K562 (cell line): Measurements from ENCODE around the gene SLC24A4. TPM values are rescaled to one million over a fixed set of nuclear protein-coding genes. Genes with fewer than 3 reads are reported as not detected.

ENCODE experiments used
- ATAC-seq: fragments of 200-7000 bp; cut with Tn5 transposase; 3 replicates; pipeline ENCODE4 v1.9.1; 2020; ENCODE audit warnings: moderate library complexity
- BruUV-seq: library from RNA; stranded (reverse); fragments of 400-500 nt; replicated peaks from 2 replicates; lab custom pipeline; 2021; lab: Mats Ljungman, UMichigan
- CTCF ChIA-PET: fragments of 300-600 bp; formaldehyde crosslinking; extraction: SDS; loops from one replicate; lab custom pipeline; 2021; ENCODE audit warnings: low intra/inter-chr PET ratio; lab: Yijun Ruan, JAX
- POLR2A ChIA-PET: fragments of 300-600, 350-650 bp; sonication (Branson Sonifier 250); formaldehyde crosslinking; extraction: SDS; loops from one replicate; lab custom pipeline; 2021; ENCODE audit warnings: antibody characterized with exemption, inconsistent platforms; lab: Yijun Ruan, JAX
- DNase-seq, 4 experiments: peaks; one replicate each; pipeline versions ENCODE4 v3.0.0 to v3.0.0-alpha.2; 2011 to 2018; ENCODE audit warnings: low spot score in 3 of 4, mixed read lengths in 3 of 4; ENCODE audit errors: extremely low read depth in 1 of 4
- FAIRE-seq: peaks from 2 replicates; lab custom pipeline; 2011; peaks lifted over from hg19 to GRCh38; lab: Jason Lieb, UNC
- H2AFZ ChIP-seq: 2 replicates; pipeline ENCODE4 v1.6.0; 2011; ENCODE audit warnings: low read depth, low read length, control low read depth, inconsistent platforms
- H3K27ac ChIP-seq: fragments of 200-600 bp; 3 replicates; pipeline ENCODE4 v1.8.0; 2011; ENCODE audit warnings: low read depth, mild to moderate bottlenecking, control low read depth, inconsistent platforms, low read length, moderate library complexity, mixed read lengths; ENCODE audit errors: extremely low read depth
- H3K27me3 ChIP-seq, 2 experiments: fragments of 300-600 bp in 1 of 2; 2 replicates in 1 of 2; 3 replicates in 1 of 2; pipeline versions ENCODE4 v1.6.0 to v1.8.0; 2011; ENCODE audit warnings: inconsistent platforms in 2 of 2, low read length in 2 of 2, mild to moderate bottlenecking in 1 of 2, mixed read lengths in 1 of 2, moderate library complexity in 1 of 2; ENCODE audit not compliant: control insufficient read depth in 2 of 2, insufficient read depth in 2 of 2
- H3K36me3 ChIP-seq: fragments of 300-600 bp; 3 replicates; pipeline ENCODE4 v1.8.0; 2011; ENCODE audit warnings: mild to moderate bottlenecking, low read length, inconsistent platforms; ENCODE audit not compliant: control insufficient read depth, insufficient read depth
- H3K4me1 ChIP-seq, 2 experiments: fragments of 200-600 bp in 1 of 2; replicated peaks in 1 of 2; 2 replicates in 1 of 2; 3 replicates in 1 of 2; pipeline versions ENCODE4 v1.5.1 to v1.8.0; 2011; ENCODE audit warnings: inconsistent platforms in 2 of 2, low read length in 2 of 2, mild to moderate bottlenecking in 1 of 2, mixed read lengths in 1 of 2, moderate library complexity in 1 of 2; ENCODE audit not compliant: control insufficient read depth in 2 of 2, insufficient read depth in 2 of 2
- H3K4me2 ChIP-seq: 2 replicates; pipeline ENCODE4 v1.6.1; 2011; ENCODE audit warnings: low read length, control low read depth, inconsistent platforms, mixed read lengths; ENCODE audit not compliant: insufficient read depth
- H3K4me3 ChIP-seq: fragments of 200-600 bp; sonication (generic), shearing (Covaris generic); 2 replicates; pipeline ENCODE4 v1.5.1; 2016; ENCODE audit warnings: control low read depth, inconsistent platforms
- H3K79me2 ChIP-seq: fragments of 200-600 bp; 3 replicates; pipeline ENCODE4 v1.8.0; 2011; ENCODE audit warnings: low read length, inconsistent platforms; ENCODE audit not compliant: control insufficient read depth, insufficient read depth
- H3K9ac ChIP-seq, 2 experiments: 2 replicates each; pipeline versions ENCODE4 v1.6.0 to v1.6.1; 2011; ENCODE audit warnings: low read depth in 2 of 2, low read length in 2 of 2, control low read depth in 1 of 2, inconsistent platforms in 1 of 2, mild to moderate bottlenecking in 1 of 2, mixed read lengths in 1 of 2; ENCODE audit not compliant: insufficient read depth in 1 of 2
- H3K9me1 ChIP-seq: one replicate; pipeline ENCODE4 v1.6.0; 2011; ENCODE audit warnings: inconsistent platforms, mild to moderate bottlenecking, low read length, moderate library complexity; ENCODE audit not compliant: control insufficient read depth, insufficient read depth
- H3K9me3 ChIP-seq: replicated peaks from 2 replicates; pipeline ENCODE4 v1.5.1; 2011; ENCODE audit warnings: low read depth, low read length, inconsistent platforms; ENCODE audit not compliant: control insufficient read depth, insufficient read depth
- H4K20me1 ChIP-seq: replicated peaks from 2 replicates; pipeline ENCODE4 v1.6.1; 2011; ENCODE audit warnings: low read length, inconsistent platforms, mixed read lengths; ENCODE audit not compliant: control insufficient read depth, insufficient read depth
- ARHGAP35 ChIP-seq: fragments of 450-650 bp; IDR thresholded peaks from 2 replicates; pipeline ENCODE4 v1.6.1; 2018; ENCODE audit not compliant: partially characterized antibody
- BRD9 ChIP-seq: fragments of 450-650 bp; IDR thresholded peaks from 2 replicates; pipeline ENCODE4 v1.6.1; 2018; ENCODE audit warnings: low read depth; ENCODE audit not compliant: partially characterized antibody
- CBX2 ChIP-seq: fragments of 200-600 bp; sonication (generic); IDR thresholded peaks from one replicate; pipeline ENCODE4 v1.6.1; 2012; ENCODE audit warnings: mild to moderate bottlenecking, low read length, inconsistent platforms; ENCODE audit not compliant: insufficient read depth, poor library complexity, severe bottlenecking
- CREB3 ChIP-seq: fragments of 450-650 bp; conservative IDR thresholded peaks from 2 replicates; pipeline ENCODE4 v1.6.1; 2016; ENCODE audit warnings: missing genetic modification characterization, low read depth, mild to moderate bottlenecking, missing compliant biosample characterization, moderate library complexity
- CSDE1 ChIP-seq, 2 experiments: fragments of 450-650 bp; IDR thresholded peaks; 2 replicates each; pipeline ENCODE4 v1.6.1; 2016; ENCODE audit warnings: mild to moderate bottlenecking in 1 of 2
- EWSR1 ChIP-seq: fragments of 450-650 bp; IDR thresholded peaks from 2 replicates; pipeline ENCODE4 v1.6.1; 2018; ENCODE audit warnings: borderline replicate concordance, mild to moderate bottlenecking, low read depth, moderate library complexity; ENCODE audit not compliant: partially characterized antibody
- HOXB6 ChIP-seq: fragments of 250-450 bp; sonication (Bioruptor Pico); IDR thresholded peaks from 2 replicates; pipeline ENCODE4 v1.5.1; 2022; ENCODE audit warnings: mild to moderate bottlenecking, borderline replicate concordance
- NFE2 ChIP-seq: IDR thresholded peaks from 2 replicates; pipeline ENCODE4 v1.6.1; 2014; ENCODE audit warnings: antibody characterized with exemption, low read depth
- NR2C2 ChIP-seq, 2 experiments: fragments of 200-800 bp in 1 of 2; sonication (Bioruptor generic) in 1 of 2; sonication (generic) in 1 of 2; formaldehyde crosslinking in 1 of 2; IDR thresholded peaks; 2 replicates each; pipeline versions ENCODE4 v1.6.1 to v1.8.0; 2016 to 2022; ENCODE audit warnings: mild to moderate bottlenecking in 1 of 2, missing compliant biosample characterization in 1 of 2, missing genetic modification characterization in 1 of 2, missing genetic modification reagents in 1 of 2
- SIRT6 ChIP-seq: IDR thresholded peaks from one replicate; pipeline ENCODE4 v1.6.1; 2012; ENCODE audit warnings: low read depth, mild to moderate bottlenecking, control low read depth, inconsistent platforms, low read length, moderate library complexity
- SMAD2 ChIP-seq: fragments of 150-350 bp; IDR thresholded peaks from 2 replicates; pipeline ENCODE4 v1.6.1; 2014; ENCODE audit warnings: low read depth, mild to moderate bottlenecking, low read length
- TCF15 ChIP-seq: fragments of 250-450 bp; sonication (Bioruptor Pico); IDR thresholded peaks from 2 replicates; pipeline ENCODE4 v1.8.0; 2022; ENCODE audit warnings: moderate library complexity, mild to moderate bottlenecking, inconsistent platforms
- TCF7 ChIP-seq: sonication (generic); IDR thresholded peaks from 2 replicates; pipeline ENCODE4 v1.6.1; 2016; ENCODE audit warnings: antibody characterized with exemption, borderline replicate concordance
- TRIM24 ChIP-seq, 2 experiments: fragments of 450-650 bp; IDR thresholded peaks; 2 replicates each; pipeline ENCODE4 v1.6.1; 2016
- XRCC4 ChIP-seq: IDR thresholded peaks from one replicate; pipeline ENCODE4 v1.6.1; 2011; ENCODE audit not compliant: insufficient read depth, insufficient read length; ENCODE audit errors: extremely low read depth
- ZBED1 ChIP-seq: IDR thresholded peaks from 2 replicates; pipeline ENCODE4 v1.6.1; 2014
- ZBTB33 ChIP-seq: sonication (generic); formaldehyde crosslinking; IDR thresholded peaks from 2 replicates; pipeline ENCODE4 v1.8.1; 2023; ENCODE audit warnings: mild to moderate bottlenecking, missing genetic modification reagents
- ZNF140 ChIP-seq: fragments of 250-450 bp; sonication (Bioruptor Pico); IDR thresholded peaks from 2 replicates; pipeline ENCODE4 v1.8.0; 2021; ENCODE audit warnings: moderate library complexity, mild to moderate bottlenecking, inconsistent platforms
- WGBS: fragments of 100-300 bp; shearing (Covaris generic); methylation state at CpG from one replicate; pipeline ENCODE4 v1.1.6; 2016; ENCODE audit warnings: low coverage, mixed read lengths; ENCODE audit not compliant: insufficient coverage; ENCODE audit errors: missing lambda C conversion rate; 5-methylcytosine and 5-hydroxymethylcytosine counted together
- in situ Hi-C: fragments of 300-500 bp; cut with MboI; formaldehyde crosslinking; loops from 4 replicates; pipeline ENCODE4 v1.15.0; 2018; ENCODE audit warnings: inconsistent platforms, mixed read lengths
- intact Hi-C: fragments of 100-400 bp; cut with micrococcal nuclease; formaldehyde crosslinking; loops from 2 replicates; pipeline ENCODE4 v1.14.2; 2022
- polyA plus RNA-seq, 8 experiments: library from polyadenylated mRNA; depleted of rRNA in 4 of 8; stranded (reverse) in 5 of 8; unstranded in 3 of 8; fragments of >200 nt; fragmentation: Nextera tagmentation in 2 of 8; fragmentation: Illumina TruSeq in 1 of 8; extraction: Ambion mirVana in 2 of 8; extraction: Trizol in 1 of 8; gene quantifications; 2 replicates each; pipeline versions ENCODE4 v1.2.1 to v1.2.3, GENCODE V29; 2011 to 2014; ENCODE audit warnings: inconsistent platforms in 1 of 8, missing spikeins in 1 of 8
- total RNA-seq, 7 experiments: library from RNA; depleted of rRNA in 6 of 7; stranded (reverse); fragments of >200 nt in 6 of 7; fragmentation: Illumina TruSeq in 2 of 7; extraction: Trizol in 2 of 7; gene quantifications; 2 replicates each; pipeline versions ENCODE4 v1.2.1 to v1.2.3, GENCODE V29; 2011 to 2021; ENCODE audit warnings: low replicate concordance in 1 of 7

Gene SLC24A4
- total and polyA plus RNA-seq, 9 of the 15 experiments (the other 6 are each of a cell fraction or from before 2014, with no cell fraction given), result not detected

GRCh38 chr14:92494512-92494911 lies 171.5 kb downstream of the SLC24A4 start:
- Histone ChIP-seq H3K9me1 (no peaks in the 10 kb centered on the region), H3K27me3 (peaks cover 3 to 42% of the 10 kb centered on the region in 2 experiments; a peak in 4 of 5 replicates), H3K79me2 (no peaks in the 10 kb centered on the region), H3K4me1 (no peaks in the 10 kb centered on the region), H3K27ac (no peak overlapping the region), H3K9me3 (no peaks in the 10 kb centered on the region), H3K4me3 (no peak overlapping the region), H3K36me3 (no peaks in the 10 kb centered on the region), H3K9ac (no peak overlapping the region), H4K20me1 (no peaks in the 10 kb centered on the region), H2AFZ (no peak overlapping the region), H3K4me2 (no peak overlapping the region)
- FAIRE-seq (no peak), DNase-seq (no peak), ATAC-seq (no peak)
- in situ Hi-C loops (no loop called here), intact Hi-C loops (no loop called here)
- BruUV-seq, result no TSS peak
- ChIA-PET CTCF (no interaction called here), POLR2A (no interaction called here)
- TF ChIP-seq SIRT6, result no peak
- no peak for TF ChIP-seq NR2C2 (CRISPR knock-in tag; IDR thresholded peaks at IDR 0.05)
- no peak for TF ChIP-seq NR2C2 (tag; IDR thresholded peaks at IDR 0.05)
- no peak for TF ChIP-seq TCF15
- no peak for TF ChIP-seq NFE2
- TF ChIP-seq TRIM24 (IDR thresholded peaks at IDR 0.05), result no peak
- no peak for TF ChIP-seq ZBTB33 (CRISPR knock-in tag)
- no peak for TF ChIP-seq XRCC4
- TF ChIP-seq ZBED1, result no peak
- no peak for TF ChIP-seq SMAD2
- no peak for TF ChIP-seq CREB3 (tag)
- TF ChIP-seq EWSR1, result no peak
- TF ChIP-seq CBX2, result no peak
- no peak for TF ChIP-seq ARHGAP35
- TF ChIP-seq BRD9, result no peak
- no peak for TF ChIP-seq HOXB6
- no peak for TF ChIP-seq TCF7
- no peak for TF ChIP-seq ZNF140
- TF ChIP-seq CSDE1 (IDR thresholded peaks at IDR 0.05), result no peak
- WGBS, result 0% methylated on average over 4 of the region's 4 CpGs
